ENCODE measurements around the gene GOLGA8K.
"Not testable (repeated sequence)": the region's sequence is repeated elsewhere in the genome, so short reads cannot be mapped to it uniquely, and the experiment has no call there.

The GOLGA8K gene

DNA sequence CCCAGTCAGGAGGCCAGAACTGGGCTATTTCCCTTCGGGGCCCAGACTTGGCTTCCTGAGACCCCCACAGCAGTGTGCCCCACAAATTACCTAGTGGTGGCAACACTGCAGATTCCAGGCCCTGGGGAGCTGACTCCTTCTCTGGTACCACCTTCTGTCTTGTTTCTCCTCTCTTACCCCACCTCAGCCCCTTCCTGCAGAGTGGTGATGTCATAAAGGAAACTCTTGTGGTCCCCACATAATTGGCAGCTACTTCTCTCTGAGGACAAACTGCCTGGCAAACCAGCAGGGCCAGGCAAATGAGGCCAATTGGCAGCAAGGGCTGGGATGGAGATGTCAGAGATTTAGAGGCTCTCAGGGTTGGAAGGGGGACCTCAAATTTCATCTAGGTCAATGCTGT, 44.6 kb downstream of the GOLGA8K start:
- H3K4me3 ChIP-seq (ENCODE audit: low read depth, low read length) = not testable (repeated sequence)

DNA sequence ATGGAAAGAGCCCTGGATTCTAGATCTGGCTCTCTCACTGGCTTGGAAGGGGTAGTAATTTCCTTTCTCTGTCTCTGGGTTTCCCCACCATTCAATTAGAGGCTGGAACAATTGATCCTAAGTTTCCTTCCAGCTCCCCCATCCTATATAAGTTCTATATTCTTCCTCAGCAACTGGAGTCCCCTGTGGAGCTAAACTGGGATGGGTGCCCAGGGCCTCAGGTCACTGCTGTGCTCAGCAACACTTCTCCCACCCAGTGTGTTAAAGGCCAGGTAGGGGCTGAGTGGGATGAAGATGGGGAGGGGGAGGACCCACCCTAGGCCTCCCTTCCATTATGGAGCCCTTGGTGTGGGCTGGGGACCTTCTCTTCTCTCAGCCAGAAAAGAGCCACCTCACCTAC, 46.2 kb downstream of the GOLGA8K start:
- not testable (repeated sequence) for H3K4me3 ChIP-seq (ENCODE audit: low read depth, low read length)

GRCh38 chr15:32352748-32353147, 50.3 kb downstream of the GOLGA8K start:
- H3K4me3 ChIP-seq (ENCODE audit: low read depth, low read length) = not testable (repeated sequence)

GRCh38 chr15:32350563-32351220, 52.4 kb downstream of the GOLGA8K start:
- not testable (repeated sequence) for H3K4me3 ChIP-seq (ENCODE audit: low read depth, low read length)

DNA sequence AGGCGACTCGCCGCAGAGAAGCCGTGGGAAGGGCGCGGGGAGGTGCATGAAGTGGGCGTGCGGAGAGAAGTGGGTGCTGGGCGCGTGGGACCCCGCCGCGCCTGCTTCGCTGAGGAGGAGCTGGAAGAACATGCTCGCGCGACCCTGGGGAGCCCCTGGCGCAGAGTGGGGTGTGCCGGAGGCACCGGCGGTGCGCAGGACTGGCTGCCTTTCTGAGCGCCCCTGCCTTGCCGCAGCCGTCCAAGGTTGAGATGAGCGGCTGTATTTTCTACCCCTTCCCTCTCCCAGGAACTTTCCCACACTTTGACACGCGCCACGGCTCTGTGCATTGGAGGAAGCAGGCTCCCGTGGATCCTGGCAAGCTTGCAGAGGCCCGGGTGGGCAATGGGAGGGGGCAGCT, 56.1 kb downstream of the GOLGA8K start:
- H3K4me3 ChIP-seq (ENCODE audit: low read depth, low read length) = not testable (repeated sequence)

DNA sequence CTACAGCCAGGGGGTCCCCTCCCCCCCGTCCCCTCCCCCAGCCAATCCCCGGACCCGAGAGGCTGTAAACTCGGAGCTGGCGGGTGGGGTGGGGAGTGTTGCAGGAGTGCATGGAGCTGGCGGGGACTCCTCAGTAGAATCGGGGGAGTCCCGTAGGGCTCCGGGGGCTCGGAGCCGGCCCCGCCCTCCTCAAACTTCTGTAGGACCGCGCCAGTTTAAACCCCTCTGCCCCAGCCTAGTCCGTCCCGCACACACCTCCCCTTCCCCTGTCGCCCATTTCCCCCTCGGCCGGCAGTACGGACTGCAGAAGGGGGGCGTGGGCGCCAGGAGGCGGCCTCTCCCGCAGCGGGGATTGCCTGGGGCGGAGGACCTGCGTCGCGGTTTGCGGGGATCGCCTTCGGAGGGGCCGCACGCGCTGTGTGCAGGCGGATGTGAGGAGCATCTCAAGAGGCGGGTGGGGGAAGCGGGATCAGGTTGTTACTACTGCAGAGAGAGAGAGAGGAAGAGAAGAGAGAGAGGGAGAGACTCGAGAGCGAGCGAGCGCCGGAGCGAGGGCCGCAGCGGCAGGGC, 57.0 kb downstream of the GOLGA8K start:
- not testable (repeated sequence) for H3K4me3 ChIP-seq (ENCODE audit: low read depth, low read length)

GRCh38 chr15:32343921-32344320, 59.2 kb downstream of the GOLGA8K start:
- H3K4me3 ChIP-seq (ENCODE audit: low read depth, low read length) = not testable (repeated sequence)

Data from WI38 (cell line).